VCaP (cell line): Measurements from ENCODE around the gene SLC66A2.

ENCODE experiments used
- H3K27ac ChIP-seq: fragments of 450-650 bp; 2 replicates; pipeline ENCODE4 v1.5.1; 2017
- CTCF ChIP-seq: fragments of 450-650 bp; conservative IDR thresholded peaks from 2 replicates; pipeline ENCODE4 v1.5.1; 2017; ENCODE audit warnings: mild to moderate bottlenecking, moderate library complexity

SLC66A2 gene

GRCh38 chr18:79890674-79891073, 60.8 kb downstream of the SLC66A2 start:
- TF ChIP-seq CTCF = no peak
- no peak overlapping the region for H3K27ac ChIP-seq

GRCh38 chr18:79889569-79889968, 61.9 kb downstream of the SLC66A2 start:
- no peak overlapping the region for H3K27ac ChIP-seq
- no peak for TF ChIP-seq CTCF

- no peak overlapping the region for H3K27ac ChIP-seq
- TF ChIP-seq CTCF = no peak
These were observed 63.4 kb downstream of the SLC66A2 start for GRCh38 chr18:79888016-79888415.

- TF ChIP-seq CTCF = no peak
- H3K27ac ChIP-seq = no peak overlapping the region
These were observed 64.1 kb downstream of the SLC66A2 start for GRCh38 chr18:79887181-79888000.

GRCh38 chr18:79884963-79885728, 66.3 kb downstream of the SLC66A2 start:
- H3K27ac ChIP-seq = no peak overlapping the region
- TF ChIP-seq CTCF = no peak

- no peak overlapping the region for H3K27ac ChIP-seq
- no peak for TF ChIP-seq CTCF
These were observed 67.0 kb downstream of the SLC66A2 start for GRCh38 chr18:79884294-79884962.
